Skin of body (tissue), 2 donors: ENCODE measurements around the gene POFUT2. TPM values are rescaled to one million over a fixed set of nuclear protein-coding genes. Genes with fewer than 3 reads are reported as not detected.
"Not testable (repeated sequence)": the region's sequence is repeated elsewhere in the genome, so short reads cannot be mapped to it uniquely, and the experiment has no call there.

Source experiments
- DNase-seq: peaks from one replicate; lab custom pipeline; 2025; lab: John Stamatoyannopoulos, UW
- total RNA-seq: library from RNA; depleted of rRNA; stranded (reverse); fragments of >200 nt; gene quantifications from one replicate; pipeline ENCODE4 v1.2.3, GENCODE V29; 2014

The POFUT2 gene
- total RNA-seq, 1 donor from 2014 or later: 31.3 TPM

DNA sequence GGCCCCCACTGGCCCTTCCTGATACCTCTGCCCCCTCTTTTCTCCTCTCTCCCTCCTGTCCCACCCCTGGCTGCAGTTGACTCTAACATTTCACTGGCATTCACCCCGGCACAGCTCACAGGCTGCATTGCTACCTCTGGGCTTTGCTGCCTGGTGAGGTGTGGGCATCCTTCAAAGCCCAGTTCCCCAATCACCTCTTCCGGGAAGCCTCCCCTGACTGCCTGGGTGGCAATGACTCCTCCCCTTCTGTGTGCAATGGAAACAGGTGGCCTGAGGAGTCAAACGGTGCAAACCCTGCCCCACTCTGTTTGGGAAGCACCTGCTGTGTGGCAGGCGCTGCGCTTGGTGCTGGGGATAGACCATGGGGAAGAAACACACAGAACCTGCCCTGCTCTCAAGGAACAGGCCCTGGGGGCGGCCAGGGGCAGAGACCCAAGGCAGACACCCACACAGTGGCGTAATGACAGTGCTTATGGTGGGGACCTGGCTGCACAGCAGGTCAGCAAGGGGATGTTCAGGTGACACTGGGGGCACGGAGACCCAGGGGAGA lies 39.3 kb upstream of the POFUT2 start:
- DNase-seq: no peak

DNA sequence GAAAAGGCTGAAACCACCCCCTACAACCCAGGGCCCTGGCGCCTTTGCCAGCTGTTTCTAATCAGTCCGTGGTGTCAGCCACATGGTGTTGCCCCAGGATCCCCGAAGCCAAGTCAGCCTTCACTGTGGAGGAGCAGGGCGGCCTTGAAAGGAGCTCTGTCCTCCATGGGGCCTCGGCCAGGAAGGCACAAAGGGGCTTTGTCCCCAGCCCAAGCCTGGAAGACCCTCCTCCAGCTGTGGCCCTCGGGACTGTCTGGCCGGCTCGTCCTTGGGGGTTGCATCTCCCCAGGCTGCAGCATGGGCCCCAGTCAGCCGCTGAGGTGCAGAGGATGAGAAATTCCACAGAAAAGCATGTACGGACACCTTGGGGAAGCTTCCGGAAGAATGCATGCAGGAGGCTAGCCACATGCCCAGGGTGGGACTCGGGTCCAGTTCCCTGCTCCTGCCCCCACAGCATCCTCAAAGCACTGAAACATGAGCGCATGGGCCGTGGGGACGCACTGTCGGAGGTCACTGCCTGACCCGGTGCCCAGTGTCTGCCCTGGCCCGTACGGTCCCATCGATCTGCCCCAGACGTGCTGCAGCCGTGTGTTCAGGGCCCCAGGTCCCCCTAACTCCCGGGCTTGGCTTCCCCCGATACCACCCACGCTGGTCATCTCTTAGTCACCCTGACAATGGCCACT lies 38.6 kb upstream of the POFUT2 start:
- peak; percentile 13 for DNase-seq

DNA sequence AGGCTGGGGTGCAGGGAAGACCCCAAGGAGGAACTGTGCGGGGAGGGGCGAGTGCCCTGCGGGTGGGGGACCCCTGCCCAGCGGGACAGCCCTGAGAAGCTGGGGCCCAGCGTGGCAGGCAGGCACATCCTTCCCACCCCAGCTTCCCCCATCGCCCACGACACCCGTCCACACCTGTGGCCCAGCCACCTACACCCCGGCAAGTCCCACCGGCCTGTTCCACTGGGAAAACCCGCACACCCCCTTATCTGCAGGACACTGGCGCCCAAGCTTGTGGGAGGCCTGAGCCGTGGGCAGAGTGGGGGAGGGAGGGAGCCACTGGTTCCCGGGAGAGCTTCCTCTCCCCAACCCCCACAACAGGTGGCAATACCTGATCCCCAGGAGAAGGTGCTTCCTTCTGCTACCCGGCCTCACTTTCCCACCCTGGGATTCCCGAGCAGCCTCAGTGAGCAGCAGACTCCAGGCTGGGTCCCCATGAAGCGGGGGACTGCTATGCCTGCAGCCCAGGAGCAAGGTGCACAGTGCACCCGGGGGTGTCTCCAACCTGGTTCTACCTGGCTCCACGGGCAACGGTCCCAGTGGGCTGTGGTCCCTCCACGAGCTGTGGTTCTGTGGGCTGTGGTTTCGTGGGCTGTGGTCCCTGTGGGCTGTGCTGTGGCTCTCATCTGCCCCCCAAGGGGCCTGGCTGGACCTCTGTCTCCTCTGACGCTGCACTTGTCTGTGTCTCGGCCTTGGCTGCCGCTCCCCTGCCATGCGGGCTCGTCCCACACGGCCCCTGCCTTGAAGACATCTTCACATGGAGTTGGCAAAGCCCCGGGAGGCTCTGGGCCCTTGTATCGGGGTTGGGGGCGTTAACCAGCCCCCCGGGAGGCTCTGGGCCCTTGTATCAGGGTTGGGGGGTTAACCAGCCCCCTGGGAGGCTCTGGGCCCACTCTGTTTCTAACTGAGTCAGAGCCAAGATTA lies 37.8 kb upstream of the POFUT2 start:
- DNase-seq: no peak

DNA sequence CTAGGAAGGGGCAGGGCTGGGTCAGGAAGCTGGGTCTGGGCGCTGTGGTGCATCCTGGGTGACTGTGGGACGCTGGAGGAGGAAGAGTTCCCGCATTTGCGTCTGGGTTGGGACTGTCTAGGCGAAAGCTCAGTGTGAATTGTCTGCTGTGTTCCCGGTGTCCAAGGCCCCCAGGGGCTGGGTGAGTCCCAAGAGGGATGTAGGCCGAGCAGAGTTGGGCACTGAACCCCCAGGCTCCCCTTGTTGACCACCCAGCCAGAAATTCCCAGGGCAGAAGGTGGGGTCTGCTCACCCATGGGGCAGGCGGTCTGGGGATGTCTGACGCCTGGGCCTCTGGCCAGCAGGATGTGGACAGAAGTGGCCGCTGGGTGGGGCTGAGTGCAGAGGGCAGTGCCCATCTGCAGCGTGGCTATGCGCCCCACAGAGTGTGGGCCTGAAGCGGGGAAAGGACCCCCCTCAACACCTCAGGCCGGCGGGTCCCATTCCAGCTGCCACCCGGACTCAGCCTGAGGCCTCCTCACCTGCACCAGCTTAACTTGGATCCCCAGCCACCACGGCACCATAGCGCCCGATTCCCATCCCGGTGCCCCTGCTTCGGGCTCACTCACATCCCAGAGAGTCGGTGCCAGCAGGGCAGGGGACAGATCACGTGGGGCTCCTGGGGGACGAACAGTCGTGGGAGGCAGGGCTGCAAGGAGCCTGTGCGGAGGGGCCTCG lies 37.0 kb upstream of the POFUT2 start:
- DNase-seq: no peak

DNA sequence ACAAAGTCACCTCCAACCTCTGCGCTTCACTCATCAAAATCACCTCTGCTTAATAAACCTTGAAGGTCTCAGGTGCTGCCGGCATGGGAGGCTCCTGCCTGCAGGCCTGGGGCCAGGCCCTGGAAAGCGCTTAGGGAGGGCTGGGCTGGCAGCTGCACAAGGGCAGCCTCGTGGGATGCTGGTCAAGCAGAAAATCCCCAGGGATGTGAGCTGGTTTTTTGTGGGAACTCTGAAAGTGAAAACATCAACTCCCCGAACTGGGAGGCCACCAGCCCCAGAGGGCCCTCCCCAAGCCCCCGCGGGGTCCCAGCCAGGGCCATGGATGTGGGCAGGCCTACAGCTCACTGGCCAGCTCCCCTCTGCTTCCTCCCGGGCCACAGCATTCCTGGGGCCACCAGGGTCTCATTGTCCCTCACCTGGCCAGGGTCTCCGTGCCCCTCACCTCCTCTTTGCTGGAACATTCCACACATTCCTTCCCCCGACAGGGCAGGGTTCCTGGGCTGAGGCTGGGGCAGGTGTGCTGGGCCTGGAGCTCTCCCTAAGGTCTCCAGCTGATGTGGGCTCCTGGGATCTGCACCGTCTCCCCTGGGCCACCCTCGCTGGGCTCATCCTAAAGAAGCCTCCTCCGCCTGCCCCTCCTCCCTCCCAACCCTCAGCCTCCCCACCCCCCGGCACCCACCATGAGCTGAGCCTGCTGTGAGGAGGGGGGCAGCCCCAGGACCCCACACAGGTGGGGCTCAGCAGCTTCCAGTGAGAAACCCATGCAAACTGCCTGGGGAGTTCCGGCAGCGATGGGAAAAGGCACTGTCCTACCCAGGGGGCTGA lies 36.0 kb upstream of the POFUT2 start:
- DNase-seq: no peak

DNA sequence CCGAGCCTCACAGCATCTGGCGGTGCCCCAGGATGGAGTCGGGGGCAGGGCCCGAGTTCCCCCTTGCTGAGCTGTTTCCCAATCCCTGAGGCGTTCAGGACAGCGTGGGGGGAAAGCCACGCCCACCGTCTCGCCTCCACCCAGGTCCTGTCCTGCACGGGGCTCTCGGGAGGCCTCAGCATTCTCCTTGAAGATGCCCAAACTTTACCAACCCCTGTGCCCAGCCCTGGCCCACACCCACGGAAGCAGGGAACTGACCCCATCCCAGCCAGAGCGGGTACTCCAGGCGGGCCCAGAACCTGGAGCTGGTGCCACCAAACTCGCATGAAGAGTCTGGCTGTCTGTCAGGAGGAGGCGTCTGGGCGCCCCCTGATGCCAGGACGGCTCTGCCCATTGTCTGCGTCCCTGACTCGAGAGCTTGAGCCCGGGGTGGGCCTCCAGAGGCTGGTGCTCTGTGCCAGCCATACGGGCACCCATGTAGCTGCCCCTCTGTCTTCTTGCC lies 35.3 kb upstream of the POFUT2 start:
- DNase-seq: no peak

DNA sequence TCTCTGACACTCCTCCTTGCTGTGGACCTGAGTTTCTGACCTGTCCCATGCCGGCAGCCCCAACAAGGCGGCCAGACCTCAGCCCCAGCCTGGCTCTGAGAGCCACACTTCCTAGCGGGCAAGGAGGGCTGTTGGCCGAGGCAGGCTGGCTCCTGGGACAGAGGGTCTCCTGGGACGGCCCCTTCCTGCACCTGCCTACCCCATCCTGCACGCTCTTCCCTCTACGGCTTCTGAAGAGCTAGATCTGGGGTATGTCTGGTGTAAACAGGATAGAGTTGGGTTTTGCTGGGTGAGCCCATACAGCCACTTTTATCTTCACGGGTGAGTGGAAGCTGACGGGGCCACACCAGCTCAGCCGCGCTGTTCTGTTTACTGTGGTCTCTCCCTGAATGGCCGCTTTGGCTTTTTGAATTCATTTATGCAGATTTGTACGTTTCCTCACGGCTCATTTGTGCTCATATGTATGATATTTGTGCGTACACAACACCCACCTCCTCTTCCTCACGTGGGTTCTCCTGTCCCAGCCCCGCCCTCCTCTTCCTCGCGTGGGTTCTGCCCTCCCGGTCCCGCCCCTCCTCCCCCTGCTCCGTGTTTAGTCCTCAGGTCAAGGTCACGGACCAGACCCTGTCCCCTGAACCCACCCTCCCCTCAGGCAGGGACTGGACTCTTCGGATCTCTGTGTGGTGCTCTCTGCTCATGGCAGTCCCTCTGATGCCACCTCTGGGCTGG lies 34.7 kb upstream of the POFUT2 start:
- no peak for DNase-seq

DNA sequence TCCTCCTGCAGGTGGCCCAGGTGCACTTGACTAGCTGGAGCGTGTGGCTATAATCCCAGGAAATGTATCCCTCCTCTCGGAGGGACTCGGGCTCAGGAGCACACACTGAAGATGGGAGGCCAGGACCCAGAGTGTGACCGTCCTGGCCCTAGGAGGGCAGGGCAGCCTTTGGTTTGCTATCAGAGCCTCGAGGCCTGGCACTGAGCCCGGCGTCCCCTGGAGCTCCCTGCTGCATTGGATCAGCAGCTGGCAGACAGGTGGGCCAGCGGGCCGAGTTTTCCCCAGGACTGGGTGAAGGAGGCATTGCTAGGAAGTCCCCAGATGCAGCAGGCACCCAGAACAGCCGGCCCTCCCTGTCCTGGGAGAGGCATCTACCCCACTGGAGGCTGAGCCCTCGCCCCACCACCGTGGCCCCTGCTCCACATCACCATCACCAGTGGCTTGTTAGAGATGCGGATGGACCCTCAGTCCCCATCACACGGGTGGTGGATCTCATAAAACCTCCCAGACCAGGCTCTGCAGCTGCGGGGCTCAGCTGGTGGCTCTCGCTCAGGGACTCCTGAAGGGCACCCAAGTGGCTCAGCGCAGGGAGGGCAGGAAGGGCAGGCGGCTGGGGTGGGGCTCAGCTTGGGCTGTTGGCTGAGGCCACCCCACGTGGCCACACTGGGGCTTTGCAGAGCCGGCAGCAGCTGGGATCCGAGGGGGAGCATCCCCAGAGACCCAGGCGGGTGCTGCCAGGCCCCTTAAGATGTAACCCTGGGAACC lies 32.7 kb upstream of the POFUT2 start:
- DNase-seq: no peak

DNA sequence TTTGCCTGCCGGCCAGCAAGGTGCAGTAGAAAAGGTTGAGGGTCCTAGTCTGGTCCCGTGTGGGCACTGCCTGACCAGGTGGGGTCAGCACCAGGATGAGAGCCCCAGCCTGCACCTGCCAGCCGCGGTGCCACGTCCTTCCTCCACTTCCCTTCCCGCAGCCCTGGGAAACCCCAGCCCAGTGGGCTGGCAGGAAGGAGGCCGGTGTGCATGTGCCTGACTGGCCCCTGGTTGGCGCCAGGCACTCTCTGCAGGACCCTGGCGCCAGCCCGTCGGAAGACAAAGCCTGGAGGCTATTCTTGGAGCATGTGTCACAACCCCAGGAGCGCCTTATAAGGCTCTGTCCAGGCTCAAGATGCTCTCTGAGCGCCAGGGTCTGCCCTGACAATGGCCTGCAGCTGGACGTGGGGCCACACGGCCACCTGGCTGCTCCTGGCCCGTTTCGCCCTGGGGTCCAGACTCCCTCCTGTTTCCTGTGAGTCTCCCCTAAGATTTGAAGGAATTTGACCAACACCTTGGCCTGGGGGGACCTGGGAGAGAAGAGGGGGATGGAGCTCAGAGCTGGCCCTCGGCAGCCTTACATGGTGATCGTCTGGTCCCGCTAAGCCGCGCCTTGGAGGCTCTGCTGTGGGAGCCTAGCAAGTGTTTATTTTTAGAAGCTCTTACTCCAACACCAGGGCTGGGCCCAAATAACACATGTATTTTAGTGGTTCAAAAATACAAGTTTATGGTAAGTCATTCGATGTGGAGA lies 31.9 kb upstream of the POFUT2 start:
- no peak for DNase-seq

DNA sequence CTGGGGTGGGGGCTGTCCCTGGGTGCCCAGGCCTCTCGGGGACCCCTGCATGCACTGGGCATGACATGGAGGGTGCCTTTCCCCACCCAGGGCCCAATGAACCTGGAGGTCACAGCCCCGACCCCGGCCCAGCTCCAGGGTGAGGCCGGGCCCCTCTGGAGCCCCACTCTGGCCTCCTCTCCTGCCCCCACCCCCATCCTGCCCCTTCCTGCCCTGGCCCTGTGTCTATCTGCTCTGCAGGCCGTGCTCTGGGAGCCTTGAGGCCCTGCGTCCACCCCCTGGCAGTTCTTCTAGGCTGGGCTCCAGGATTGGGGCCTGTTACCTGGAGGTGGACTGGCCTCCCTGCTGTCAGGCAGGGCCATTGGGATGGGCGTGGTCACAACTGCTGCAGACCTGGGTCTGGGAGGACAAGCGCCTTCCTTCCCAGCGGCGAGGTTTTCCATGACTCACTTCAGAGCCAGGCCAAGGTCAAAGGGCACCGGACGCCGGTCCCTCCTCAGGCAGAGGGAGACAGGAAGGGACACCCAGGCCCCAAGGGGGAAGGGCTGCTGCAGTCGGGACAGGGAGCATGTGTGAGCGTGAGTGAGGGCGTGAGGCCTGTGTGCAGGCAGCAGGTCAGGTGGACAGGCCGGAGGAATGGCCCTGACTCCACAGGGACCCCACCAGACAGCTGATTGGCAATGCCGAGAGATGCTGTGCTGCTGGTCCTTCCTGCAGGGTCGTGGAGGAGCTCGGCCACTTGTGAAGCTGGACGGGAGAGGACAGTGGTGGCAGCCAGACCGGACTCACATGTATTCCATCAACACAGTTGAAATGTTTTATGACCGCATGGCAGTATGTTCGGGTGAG lies 31.1 kb upstream of the POFUT2 start:
- no peak for DNase-seq

DNA sequence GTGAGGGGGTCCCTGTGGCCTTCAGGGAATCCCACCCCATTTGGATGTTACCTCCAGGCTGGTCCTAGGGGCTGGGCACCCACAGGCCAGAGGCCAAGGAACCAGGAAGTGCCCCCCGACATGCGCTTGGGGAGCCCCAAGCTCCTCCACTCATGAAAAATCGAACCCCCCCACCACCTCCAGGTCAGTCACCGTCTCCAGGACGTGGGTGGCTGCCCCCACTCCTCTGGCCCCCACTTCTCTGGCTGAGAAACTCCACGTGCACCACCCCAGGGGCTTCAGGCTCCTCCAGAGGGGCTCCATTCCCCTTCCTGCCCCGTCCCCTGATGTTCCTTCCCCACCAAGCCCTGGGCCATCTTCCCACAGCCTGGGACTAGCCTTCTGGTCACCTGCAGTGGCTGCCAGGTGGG lies 30.5 kb upstream of the POFUT2 start:
- no peak for DNase-seq

DNA sequence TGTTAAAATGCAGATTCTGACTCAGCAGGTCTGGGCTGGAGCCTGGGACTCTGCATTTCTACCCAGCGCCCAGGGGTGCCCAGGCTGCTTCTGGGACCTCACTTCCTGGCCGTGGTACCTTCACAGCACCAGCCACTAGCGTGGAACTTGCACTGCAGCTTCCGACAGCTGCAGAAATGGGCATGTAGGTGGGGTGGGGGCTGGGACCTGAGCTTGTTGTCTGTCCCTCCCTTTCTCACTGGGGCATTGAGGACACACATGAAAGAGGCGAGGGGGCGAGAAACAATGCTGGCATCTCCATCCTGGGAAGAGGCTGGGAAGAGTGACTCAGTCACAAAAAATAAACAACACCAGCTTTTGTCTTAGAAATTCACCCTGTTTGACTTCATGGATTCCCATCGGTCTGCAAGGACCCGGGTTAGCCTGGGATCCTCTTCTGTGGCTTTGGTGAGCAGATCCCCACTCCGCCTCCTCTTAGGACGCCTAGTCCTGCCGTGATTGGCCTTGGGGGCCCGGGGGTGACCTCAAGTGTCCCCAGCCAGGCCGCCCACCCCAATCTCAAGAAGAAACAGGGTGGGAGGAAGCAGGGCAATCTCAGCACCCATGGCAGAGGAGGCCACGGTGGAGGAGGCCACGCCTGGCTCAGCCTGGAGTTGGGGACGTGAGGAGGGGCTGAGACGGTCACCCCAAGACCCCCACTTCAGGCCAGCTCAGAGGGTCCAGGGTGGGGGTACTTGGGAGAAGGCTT lies 29.9 kb upstream of the POFUT2 start:
- peak; percentile 21 for DNase-seq

DNA sequence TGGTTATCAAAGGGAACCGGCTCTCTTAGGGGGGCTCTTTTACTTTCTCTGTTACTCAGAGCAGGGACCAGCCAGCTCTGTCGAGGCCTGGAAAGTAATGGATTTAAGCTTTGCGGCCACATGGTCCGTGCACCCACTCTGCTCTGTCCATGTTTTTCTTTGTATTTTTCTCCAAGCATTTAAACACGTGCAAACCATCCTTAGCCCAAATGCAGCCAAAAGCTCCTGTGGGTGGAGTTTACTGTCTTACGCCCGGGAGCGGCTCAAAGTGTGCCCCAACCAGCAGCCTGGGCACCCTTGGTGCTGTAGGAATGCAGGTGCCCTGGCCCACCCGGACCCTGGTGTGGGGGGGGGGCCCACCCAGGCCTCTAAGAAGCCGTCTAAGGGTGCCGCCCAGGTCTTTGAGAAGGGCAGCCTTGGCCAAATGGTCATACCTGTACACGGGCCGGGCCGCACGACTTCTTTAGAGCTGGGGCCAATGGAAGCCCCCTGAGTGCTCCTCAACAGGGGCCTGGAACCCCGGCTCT lies 29.2 kb upstream of the POFUT2 start:
- peak; percentile 27 for DNase-seq

DNA sequence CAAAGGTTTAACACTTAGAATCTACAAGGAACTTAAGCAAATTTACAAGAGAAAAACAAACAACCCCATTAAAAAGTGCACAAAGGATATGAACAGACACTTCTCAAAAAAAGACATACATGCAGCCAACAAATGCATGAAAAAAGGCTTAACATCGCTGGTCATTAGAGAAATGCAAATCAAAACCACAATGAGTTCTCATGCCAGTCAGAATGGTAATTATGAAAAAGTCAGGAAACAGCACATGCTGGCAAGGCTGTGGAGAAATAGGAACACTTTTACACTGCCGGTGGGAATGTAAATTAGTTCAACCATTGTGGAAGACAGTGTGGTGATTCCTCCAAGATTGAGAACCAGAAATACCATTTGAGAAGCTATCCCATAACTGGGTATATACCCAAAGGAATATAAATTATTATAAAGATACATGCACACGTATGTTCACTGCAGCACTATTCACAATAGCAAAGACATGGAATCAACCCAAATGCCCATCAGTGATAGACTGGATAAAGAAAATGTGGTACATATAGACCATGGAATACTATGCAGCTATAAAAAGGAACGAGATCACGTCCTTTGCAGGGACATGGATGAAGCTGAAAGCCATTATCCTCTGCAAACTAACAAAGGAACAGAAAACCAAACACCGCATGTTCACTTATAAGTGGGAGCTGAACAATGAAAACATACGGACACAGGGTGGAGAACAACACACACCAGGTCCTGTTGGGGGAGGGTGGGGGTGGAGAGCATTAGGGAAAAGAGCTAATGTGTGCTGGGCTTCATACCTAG lies 28.2 kb upstream of the POFUT2 start:
- DNase-seq: not testable (repeated sequence)

DNA sequence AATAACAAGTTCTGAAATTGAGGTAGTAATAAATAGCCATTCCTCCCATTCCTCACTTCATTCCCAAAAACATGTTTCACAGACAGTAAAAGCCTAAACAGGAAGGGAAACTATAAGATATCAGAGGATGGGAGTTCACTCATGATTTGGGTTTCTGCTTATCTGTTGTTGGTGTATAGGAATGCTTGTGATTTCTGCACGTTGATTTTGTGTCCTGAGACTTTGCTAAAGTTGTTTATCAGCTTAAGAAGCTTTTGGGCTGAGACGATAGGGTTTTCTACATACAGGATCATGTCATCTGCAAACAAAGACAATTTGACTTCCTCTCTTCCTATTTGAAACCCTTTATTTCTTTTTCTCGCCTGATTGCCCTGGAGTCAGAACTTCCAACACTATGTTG lies 26.0 kb upstream of the POFUT2 start:
- DNase-seq: no peak

DNA sequence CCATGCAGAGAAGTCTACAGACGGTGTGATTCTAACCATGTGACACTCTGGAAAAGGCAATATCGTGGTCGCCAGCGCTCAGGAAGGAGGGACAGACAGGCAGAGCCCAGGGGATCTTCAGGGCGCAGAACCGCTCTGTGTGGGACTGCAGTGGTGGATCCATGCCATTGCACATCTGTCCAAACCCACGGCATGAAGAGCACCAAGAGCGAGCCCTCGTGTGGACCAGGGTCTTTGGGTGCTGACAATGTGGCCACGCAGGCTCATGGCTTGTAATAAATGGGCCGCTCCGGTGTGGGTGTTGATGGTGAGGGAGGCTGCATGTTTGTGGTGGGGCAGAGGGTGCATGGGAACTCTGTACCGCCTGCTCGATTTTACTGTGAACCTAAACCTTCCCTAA lies 25.3 kb upstream of the POFUT2 start:
- no peak for DNase-seq
